AG09309 (cell line): ENCODE data around the gene POU3F1.

Experiments used
- DNase-seq: peaks from one replicate; pipeline ENCODE4 v3.0.0-alpha.2; 2010; ENCODE audit warnings: low read depth
- H3K4me3 ChIP-seq: 2 replicates; pipeline ENCODE4 v1.5.1; 2011; ENCODE audit warnings: mild to moderate bottlenecking, low read depth, low read length, moderate library complexity; ENCODE audit not compliant: control insufficient read depth
- CTCF ChIP-seq: IDR thresholded peaks from 2 replicates; pipeline ENCODE4 v1.5.1; 2011; ENCODE audit warnings: mild to moderate bottlenecking, low read depth, low read length, inconsistent platforms; ENCODE audit not compliant: insufficient read depth, control insufficient read depth; ENCODE audit errors: missing control alignments

POU3F1 gene

GRCh38 chr1:38052750-38053415 lies 6.3 kb upstream of the POU3F1 start:
- TF ChIP-seq CTCF = no peak
- DNase-seq = no peak
- H3K4me3 ChIP-seq = no peak overlapping the region

DNA sequence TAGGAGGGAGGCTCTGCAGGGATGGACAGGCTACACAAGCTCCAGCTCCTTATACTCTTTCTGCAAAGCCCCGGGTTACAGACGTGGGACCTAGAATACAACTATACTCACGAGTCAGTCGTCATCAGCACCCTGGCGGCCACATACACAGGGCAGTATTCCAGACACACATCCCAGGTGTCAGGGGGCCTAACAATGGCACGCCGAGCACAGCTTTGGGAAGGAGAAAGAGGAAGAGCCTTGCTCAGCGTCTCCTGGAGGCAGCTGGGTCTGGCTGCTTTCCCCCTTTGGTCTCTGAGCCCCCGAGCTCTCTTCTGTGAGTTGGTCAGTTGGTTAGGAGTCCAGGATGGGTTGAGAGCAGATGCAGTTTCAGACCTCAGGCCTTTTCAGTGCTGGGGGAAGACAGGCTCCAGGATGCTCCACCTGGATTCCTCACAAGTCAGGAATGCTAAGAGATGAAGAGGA lies 4.5 kb upstream of the POU3F1 start:
- no peak overlapping the region for H3K4me3 ChIP-seq
- TF ChIP-seq CTCF = no peak
- DNase-seq = no peak

DNA sequence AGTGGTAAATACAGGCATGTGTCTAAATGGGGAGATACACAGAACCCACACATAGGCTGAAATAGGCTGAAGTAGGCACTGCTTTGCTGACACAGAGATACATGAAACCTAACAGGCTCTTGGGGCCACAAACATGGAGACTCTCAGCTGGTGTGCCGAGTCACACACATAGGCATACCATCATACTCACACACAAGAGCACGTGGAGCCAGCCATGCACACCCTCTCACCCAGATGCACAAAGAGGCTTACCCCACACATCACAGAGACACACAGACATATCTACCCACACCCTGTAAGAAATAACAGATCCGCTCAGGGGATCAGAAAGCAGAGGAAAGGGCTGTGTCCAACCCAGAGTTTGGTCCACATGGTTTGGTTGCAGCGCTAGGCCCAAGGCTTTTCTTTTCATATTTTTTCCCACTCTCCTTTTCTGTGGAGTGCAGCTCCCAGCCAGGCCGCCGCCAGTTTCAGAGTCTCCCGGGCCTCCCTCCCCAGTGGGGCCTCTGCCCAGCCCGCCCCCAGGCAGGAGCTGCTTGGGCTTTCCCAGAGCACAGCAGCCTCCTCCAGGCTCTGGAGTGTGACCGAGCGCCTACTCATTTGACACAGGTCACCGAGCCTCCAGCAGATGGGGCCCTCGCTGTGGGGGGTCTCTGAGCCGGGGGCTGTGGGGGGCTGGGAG lies 3.9 kb upstream of the POU3F1 start:
- H3K4me3 ChIP-seq = no peak overlapping the region
- TF ChIP-seq CTCF = no peak
- no peak for DNase-seq

- DNase-seq = no peak
- no peak for TF ChIP-seq CTCF
- H3K4me3 ChIP-seq = peak overlapping the region; percentile 51
Measured at GRCh38 chr1:38047603-38048141, 1.1 kb upstream of the POU3F1 start.

DNA sequence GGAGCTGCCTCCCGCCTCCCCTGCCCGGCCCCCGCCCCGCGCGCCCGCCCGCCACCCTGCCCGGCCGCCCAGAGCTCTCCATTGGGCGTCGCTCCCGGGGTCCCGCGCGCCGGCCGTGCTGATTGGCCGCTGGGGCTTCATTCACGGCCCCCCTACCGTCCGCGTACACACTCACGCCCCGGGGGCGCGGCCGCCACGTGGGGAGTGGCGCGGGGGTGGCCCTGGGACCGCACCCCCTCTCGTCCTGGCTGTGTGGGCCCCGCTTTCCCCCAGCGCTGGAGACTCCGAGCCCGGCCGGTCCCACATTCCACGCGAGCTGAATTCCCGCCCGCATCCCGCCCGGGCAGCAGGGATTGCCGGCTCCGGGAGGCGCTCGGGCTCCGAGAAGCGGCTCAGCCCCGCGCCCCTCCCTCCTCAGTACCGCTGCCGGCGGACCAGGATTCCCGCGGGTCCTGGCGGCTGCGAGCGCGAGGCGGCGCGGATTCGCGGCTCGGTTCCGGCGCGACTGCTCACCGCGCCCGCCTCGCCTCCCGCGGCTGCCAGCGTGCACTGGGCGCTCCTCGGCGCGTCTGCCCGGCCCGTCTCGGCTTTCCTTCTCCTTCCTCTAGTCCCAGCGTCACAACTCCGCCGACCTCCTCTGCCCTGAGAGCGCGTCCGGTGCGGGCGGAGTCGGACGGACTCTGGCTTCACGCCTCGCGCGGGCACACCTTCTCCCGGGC lies 450 bp upstream of the POU3F1 start:
- no peak for TF ChIP-seq CTCF
- DNase-seq = no peak

More for the DNA sequence above, 450 bp upstream of the POU3F1 start:
- peak overlapping the region; percentile 51 for H3K4me3 ChIP-seq
